HG03045 (cell line): ENCODE measurements around the gene UGT2B10.
"Not testable (repeated sequence)": the region's sequence is repeated elsewhere in the genome, so short reads cannot be mapped to it uniquely, and the experiment has no call there.

Experiments
- ATAC-seq: cut with Tn5 transposase; IDR thresholded peaks from one replicate; pipeline ENCODE4 v1.9.1; 2021; ENCODE audit warnings: mild to moderate bottlenecking, moderate library complexity; ENCODE audit not compliant: unreplicated experiment

Gene UGT2B10

DNA sequence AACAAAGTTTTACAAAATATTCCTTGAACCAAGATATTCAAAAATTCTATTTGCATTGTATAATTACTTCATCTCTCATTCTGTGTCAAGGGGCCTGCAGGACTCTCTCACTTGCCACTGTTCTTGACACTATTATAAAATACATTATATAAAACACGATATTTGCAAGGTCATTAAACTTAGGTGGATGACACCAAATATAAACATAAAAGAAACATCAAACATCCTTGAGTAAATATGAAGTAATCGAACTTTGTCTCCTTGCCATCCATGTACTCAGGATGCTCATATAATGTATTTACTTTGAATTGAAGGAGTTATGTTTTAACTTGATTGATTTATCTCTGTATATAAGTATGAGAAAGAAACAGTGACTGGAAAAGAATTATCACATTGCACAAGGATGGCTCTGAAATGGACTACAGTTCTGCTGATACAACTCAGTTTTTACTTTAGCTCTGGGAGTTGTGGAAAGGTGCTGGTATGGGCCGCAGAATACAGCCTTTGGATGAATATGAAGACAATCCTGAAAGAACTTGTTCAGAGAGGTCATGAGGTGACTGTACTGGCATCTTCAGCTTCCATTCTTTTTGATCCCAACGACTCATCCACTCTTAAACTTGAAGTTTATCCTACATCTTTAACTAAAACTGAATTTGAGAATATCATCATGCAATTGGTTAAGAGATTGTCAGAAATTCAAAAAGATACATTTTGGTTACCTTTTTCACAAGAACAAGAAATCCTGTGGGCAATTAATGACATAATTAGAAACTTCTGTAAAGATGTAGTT is at the start of gene UGT2B10:
Gene UGT2B10, plus strand, starts transcription at position 378 of the 793 bp plus-strand sequence. Its CDS starts 26 bp downstream, at position 404.
- ATAC-seq, result not testable (repeated sequence)

DNA sequence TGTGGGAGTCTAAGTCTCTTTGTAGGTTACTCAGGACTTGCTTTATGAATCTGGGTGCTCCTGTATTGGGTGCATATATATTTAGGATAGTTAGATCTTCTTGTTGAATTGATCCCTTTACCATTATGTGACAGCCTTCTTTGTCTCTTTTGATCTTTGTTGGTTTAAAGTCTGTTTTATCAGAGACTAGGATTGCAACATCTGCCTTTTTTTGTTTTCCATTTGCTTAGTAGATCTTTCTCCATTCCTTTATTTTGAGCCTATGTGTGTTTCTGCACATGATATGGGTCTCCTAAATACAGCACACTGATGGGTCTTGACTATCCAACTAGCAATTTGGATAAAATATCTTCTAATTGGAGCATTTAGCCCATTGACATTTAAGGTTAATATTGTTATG is 44.0 kb upstream of the UGT2B10 start:
- ATAC-seq, result not testable (repeated sequence)

- ATAC-seq, result no peak
Measured at GRCh38 chr4:68773699-68774098, 42.1 kb upstream of the UGT2B10 start.

- ATAC-seq, result no peak
Measured at GRCh38 chr4:68780232-68780631, 35.6 kb upstream of the UGT2B10 start.

GRCh38 chr4:68797048-68797447 is 18.7 kb upstream of the UGT2B10 start:
- no peak for ATAC-seq

DNA sequence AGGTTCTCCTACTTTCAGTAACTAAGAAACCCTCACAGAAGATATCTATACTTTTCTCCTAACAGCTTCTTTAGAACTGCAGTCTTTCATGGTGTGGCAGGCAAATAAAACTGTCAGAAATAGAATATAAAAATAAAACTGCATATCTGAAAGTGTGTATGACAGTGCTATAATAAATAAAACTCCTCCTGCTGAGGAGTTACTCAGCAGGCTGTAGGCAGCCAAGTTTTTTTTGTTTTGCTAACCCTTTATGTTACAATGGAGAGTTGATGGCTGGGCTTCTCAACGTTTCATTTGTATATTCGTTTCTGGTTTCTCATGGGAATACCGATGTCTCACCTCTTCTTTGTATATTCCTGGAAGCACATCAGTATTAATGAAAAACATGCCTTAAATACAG is 18.2 kb upstream of the UGT2B10 start:
- no peak for ATAC-seq

DNA sequence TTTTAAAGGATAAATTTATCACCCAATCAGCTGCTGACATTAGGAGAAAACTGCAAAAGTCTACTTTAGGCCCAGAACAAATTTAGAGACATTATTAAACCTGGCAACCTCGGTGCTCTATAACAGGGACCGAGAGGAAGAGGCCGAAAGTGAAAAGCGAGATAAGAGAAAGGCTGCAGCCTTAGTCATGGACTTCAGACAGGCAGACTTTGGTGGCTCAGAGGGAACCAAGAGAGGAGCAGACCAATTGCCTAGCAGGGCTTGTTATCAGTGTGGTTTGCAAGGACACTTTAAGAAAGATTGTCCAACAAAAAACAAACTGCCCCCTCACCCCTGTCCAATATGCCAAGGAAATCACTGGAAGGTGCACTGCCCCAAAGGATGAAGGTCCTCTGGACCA is 12.8 kb upstream of the UGT2B10 start:
- no peak for ATAC-seq

- ATAC-seq, result no peak
Measured at GRCh38 chr4:68808060-68808459, 7.7 kb upstream of the UGT2B10 start.

GRCh38 chr4:68810919-68811318 is 4.9 kb upstream of the UGT2B10 start:
- ATAC-seq, result no peak

DNA sequence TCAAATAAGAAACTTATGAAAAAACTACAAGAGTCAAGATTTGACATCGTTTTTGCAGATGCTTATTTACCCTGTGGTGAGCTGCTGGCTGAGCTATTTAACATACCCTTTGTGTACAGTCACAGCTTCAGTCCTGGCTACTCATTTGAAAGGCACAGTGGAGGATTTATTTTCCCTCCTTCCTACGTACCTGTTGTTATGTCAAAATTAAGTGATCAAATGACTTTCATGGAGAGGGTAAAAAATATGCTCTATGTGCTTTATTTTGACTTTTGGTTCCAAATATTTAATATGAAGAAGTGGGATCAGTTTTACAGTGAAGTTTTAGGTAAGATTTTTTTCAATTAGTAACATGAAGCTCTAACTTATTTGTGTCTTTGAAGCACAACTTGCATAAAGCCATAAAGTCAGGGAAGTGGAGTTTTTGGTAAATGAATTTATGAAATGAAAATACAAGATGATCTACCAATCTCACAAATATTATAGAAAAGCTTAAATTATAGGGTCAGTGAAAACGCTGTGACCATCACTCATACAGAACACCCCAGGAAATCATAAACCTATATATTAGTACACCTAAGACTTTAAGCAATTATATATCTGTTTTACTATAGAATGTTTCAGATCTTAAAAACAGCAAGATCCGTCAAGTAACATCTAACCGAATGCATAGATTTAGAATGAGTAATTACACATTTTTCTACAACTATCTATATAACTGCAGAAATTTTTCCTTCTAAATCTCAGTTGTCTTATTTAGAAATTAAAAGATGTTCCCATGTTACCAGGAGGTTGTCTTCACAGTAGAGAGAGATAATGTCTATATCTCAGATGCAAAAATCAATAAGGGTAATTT is 844 bp downstream of the UGT2B10 start:
- ATAC-seq, result not testable (repeated sequence)

DNA sequence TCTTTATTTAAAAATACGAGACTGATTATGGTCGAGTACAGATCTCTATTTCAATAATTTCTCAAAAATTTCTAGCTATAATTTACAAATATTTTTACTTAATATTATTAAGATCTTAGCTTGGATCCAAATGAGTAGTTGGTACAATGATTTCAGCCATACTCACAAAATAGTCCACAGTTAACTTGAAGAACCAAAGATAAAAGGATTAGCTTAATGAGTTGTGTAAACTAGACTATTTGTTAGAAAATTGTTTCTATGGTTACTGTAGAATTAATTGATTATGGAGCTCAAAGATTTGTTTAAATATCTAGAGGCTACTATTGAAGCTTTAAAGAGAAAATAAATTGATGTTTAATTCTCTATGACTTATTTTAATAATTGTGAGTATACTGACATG is 1.6 kb downstream of the UGT2B10 start:
- ATAC-seq, result no peak

DNA sequence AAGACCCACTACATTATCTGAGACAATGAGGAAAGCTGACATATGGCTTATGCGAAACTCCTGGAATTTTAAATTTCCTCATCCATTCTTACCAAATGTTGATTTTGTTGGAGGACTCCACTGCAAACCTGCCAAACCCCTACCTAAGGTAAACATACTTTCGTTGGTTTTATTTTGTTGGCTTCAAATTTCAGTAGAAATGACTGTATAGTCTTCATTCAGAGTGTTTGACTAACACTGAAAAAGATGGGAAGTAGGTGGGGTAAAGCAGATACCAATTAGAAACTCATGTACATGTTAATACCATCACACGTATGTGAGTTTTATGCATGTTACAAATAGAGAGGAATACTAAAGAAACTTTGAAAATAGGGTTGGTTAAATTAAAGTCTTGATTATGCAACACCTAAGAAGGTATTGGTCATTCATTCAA is 2.3 kb downstream of the UGT2B10 start:
- not testable (repeated sequence) for ATAC-seq

- ATAC-seq, result no peak
Measured at GRCh38 chr4:68831642-68832041, 15.8 kb downstream of the UGT2B10 start.

DNA sequence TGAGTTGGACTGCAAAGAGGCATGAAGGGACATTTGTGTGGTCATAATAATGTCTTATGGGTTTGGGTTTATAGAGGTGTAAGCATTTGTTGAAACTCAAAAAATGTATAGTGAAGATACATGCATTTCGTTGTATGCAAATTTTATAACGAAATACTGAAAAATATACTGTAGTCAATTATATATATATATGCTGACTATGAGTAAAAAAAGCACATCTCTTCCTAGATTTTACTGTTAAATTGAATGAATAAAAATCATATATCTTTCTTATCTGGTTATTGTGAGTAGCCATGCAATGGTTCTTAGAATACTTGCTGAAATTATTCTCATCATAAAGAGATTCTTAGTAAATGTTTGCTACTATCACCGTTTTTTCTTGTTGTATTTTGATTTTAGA is 34.5 kb downstream of the UGT2B10 start:
- no peak for ATAC-seq

- ATAC-seq, result no peak
Measured at GRCh38 chr4:68855771-68856170, 40.0 kb downstream of the UGT2B10 start.

- no peak for ATAC-seq
Measured at GRCh38 chr4:68858039-68858438, 42.2 kb downstream of the UGT2B10 start.

DNA sequence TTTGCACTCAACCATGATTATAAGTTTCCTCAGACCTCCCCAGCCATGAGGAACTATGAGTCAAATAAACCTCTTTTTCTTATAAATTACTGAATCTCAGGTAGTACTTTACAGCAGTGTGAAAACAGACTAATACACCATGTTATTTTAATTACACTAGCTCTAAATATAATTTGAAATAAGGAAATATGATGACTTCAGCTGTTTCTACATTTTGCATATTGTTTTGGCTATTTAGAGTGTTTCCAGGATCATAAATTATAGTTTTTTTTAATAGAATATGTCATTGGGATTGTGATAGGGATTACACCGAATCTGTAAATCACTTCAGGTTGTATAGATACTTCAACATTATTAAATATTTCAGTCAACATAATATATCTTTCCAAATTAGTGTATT is 43.9 kb downstream of the UGT2B10 start:
- no peak for ATAC-seq

DNA sequence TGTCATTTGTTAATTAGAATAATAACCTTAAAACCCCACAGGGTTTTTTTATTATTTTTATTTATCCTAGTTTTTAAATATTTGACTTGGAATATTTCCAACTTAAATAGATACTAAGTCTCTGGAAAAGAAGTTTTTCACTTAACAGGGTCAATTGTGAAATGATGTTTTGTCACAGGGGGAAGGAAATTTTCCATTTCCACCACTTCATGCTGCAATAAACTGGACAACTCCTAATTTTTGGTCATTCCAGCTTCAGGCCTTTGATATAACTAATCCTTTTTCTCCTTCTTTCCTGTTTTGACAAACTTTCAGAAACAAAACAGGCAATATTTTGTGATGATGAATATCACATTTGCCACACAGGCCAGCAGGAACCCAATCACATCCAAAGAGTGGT is 45.3 kb downstream of the UGT2B10 start:
- no peak for ATAC-seq

DNA sequence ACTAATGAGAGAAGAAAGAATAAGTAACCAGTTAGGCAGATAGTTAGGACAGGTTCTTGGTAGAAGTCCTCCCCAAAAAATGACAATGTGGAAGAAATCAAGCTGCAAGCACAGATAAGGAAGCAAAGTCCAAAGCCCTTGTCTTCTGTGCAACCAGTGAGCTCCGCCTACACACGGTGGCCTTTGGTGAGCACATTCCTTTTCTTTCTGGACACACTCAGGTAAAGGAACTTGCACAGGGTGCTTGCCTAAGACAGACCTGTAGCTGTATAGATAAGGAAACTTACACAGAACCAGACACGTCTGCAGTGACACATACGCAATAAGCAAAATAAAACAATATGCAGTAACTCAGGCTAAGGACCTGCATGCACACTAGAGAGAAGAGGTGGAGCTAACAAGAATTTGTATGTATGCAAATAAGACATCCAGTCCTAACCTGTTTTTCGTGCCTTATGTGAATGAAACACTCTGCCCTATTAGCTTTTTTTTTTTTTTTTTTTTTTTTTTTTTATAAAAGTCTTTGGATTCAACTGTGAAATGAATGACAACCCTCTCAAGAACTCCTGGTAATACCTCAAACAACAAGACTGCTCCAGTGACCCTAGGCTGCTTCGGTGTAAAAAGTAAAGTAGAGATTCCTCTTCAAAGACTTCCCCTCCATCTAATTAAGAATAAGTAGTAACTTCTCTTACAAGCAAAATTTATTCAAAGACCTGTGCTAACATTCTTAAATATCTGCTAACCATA is 48.8 kb downstream of the UGT2B10 start:
- ATAC-seq, result no peak

DNA sequence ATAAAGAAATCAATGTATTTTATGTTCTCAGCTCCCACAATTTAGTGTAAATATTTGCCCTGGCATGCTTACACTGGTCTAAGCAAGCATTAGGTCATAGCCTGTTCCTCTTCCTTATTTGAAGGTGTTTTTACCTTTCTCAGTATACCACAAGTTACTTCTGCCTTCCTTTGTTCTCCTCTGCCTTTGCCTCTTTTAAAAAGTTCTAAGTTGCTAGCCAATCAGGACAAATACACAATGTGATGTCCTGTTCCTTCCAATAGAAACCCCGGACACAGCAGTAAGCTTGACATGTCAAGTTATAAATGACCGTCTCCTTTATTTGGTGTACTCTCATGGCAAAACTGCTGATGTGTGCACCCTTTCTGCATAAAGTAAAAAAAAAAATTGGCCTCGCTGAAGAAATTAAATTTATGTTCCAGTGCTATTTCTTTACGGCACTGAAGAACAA is 49.4 kb downstream of the UGT2B10 start:
- ATAC-seq, result no peak

DNA sequence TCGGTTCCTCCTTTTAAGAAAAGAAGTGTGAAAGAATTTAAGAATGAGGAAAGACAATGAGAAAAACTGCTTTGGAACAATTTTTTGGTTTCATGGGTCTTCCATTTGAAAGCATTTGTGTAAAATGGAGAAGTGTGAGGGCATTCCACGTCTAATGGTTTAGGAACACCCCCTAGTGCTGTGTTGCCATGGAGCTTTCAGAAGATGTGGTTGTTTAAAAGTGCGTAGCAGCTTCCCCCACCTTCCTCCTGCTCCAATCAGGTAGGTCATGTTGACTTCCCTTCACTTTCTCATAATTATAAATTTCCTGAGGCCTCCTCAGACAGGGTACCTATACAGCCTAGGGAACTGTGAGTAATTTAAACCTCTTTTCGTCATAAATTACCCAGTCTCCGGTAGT is 50.0 kb downstream of the UGT2B10 start:
- ATAC-seq, result no peak
